GM19438 (cell line): Measurements from ENCODE around the gene WDR5.

Experiments
- ATAC-seq: cut with Tn5 transposase; IDR thresholded peaks from one replicate; pipeline ENCODE4 v1.9.1; 2021; ENCODE audit warnings: low read depth; ENCODE audit not compliant: unreplicated experiment

Gene WDR5

GRCh38 chr9:134172198-134173126 is 36.6 kb downstream of the WDR5 start:
- ATAC-seq: no peak

- ATAC-seq: no peak
These were observed 37.5 kb downstream of the WDR5 start for GRCh38 chr9:134173127-134174072.

- ATAC-seq: no peak
These were observed 38.2 kb downstream of the WDR5 start for GRCh38 chr9:134174073-134174449.

GRCh38 chr9:134174526-134175290 is 38.8 kb downstream of the WDR5 start:
- ATAC-seq: no peak

DNA sequence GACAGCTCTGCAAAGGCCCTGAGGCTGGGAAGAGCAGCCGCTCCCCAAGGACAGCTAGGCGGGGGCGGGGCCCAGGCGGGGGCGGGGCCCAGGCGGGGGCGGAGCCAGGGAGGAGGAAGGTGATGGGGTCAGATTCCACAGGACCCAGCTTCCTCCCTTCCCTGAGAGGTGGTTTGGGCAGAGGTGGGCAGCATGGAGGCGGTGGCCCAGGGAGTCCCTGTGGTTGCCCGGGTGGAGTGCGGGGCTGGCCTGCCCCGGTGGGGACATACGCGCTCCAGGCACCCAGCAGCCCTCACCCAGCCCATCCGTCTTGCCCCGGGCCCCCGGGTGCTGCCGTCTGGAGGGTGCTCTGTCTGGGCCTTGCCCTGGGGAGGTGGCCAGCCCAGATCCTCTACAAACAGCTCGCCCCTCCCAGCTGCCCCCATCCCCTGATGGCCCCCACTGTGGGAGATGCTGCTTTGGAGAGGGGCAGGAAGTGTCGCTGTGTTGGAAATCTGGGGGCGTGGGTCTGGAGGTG is 39.5 kb downstream of the WDR5 start:
- no peak for ATAC-seq

DNA sequence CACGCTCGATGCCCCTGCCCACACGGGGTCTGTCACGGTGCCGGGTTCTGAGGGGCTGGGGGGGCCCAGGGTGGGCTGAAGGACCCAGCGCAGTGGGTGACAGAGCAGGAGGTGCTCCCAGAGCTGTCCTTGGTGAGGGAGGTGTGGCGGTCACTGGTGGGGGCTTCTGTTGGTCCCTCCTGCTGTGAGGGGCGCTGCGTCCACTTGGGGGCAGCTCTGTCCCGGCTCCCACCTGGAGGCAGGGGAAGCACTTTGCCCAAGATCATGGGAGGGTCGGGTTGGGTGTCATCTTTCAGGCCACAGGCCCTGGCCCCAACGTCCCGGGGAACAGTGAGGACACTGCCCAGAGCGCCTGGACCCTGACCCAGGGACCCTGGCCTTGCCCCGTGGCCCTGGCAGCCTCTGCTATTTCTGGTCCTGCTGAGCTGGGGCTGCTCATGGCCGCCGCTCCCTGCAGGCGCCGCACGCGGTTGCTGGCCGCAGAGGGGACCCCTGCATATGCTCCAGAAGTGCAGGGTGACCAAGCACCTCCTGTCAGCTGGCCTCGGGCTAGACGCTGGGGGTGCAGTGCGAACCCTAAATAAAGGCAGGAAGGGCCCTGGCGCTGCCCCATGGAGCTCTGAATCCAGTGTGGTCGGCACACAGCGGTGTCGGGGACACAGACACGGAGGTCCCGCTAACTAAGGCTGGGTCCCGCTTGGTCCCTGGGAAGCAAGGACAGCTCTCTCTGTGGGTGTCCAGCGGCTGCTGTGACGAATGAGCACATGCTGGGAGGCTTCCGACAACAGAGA is 40.1 kb downstream of the WDR5 start:
- ATAC-seq: no peak

DNA sequence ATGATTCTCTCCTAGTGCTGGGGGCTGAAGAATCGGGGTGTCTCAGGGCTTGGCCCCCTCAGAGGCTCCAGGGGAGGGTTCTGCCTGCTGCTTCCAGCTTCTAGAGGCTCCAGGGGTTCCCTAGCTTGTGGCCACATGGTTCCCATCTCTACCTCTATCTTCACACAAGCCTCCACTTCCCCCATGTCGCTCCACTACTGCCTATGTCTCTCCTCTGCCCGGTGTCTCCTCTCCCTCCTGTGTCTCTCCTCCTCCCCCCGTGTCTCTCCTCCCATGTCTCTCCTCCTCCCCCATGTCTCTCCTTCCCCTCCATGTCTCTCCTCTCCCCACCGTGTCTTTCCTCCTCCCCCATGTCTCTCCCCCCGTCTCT is 40.7 kb downstream of the WDR5 start:
- no peak for ATAC-seq

DNA sequence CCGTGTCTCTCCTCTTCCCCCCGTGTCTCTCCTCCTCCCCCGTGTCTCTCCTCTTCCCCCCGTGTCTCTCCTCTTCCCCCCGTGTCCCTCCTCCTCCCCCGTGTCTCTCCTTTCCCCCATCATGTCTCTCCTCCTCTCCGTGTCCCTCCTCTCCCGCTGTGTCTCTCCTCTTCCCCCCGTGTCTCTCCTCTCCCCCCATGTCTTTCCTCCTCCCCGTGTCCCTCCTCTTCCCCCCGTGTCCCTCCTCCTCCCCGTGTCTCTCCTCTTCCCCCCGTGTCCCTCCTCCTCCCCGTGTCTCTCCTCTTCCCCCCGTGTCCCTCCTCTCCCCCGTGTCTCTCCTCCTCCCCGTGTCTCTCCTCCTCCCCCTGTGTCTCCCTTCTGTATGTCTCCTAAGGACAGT is 41.3 kb downstream of the WDR5 start:
- ATAC-seq: no peak

GRCh38 chr9:134177624-134178393 is 41.9 kb downstream of the WDR5 start:
- ATAC-seq: no peak

- no peak for ATAC-seq
These were observed 42.5 kb downstream of the WDR5 start for GRCh38 chr9:134178394-134178767.

DNA sequence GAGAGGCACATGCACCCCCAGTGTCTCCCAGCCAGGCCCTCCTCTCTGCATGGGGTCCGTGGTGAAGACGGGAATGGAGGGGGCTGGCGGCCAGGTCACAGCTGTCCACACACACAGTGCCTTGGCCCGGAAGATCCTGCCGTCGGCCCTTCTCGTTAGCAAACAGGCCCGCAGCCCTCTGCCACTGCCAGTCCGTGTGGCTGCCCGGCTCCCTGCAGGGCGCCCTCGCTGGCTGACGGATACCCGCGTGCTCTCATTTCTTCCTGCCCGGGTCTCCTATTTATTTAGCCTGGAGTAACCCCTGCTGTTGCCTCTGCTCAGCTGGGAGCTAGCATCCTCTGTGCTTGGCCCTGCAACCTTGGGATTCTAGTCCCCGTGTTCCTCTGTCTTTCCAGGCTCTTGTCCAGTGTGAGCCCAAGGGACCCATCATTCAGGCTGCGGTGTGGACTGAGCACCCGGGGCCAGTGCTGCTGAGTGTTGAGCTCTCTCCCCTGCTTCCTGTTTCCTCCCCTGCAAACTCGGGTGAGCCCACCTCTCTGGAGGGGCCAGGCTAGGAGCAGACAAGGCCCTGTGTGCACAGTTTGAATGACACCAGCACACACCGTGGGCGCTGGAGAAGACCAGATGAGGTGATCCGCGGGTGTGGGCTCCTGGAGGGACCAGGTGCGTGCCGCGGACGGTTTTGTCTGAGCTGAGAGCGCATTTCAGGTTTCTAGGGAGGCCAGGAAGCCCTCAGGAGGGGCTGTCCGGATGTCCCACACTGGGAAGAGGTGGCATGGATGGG is 43.1 kb downstream of the WDR5 start:
- ATAC-seq: no peak

DNA sequence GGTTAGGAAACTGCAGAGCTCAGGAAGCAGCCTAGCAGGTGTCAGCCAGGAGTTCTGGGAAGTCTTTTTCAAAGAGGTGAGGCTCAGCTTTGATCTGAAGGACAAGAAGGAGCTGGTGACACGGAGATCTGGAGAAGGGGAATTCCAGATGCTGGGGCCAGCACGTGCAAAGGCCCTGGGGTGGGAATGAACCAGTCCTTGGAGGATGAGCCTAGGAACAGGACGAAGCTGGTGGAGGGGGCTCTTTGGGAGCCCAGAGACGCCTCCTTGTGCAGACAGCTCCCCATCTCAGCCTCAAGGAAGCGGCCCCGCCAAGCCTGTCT is 43.7 kb downstream of the WDR5 start:
- no peak for ATAC-seq

GRCh38 chr9:134179918-134180785 is 44.3 kb downstream of the WDR5 start:
- no peak for ATAC-seq

GRCh38 chr9:134180786-134181647 is 45.1 kb downstream of the WDR5 start:
- no peak for ATAC-seq

DNA sequence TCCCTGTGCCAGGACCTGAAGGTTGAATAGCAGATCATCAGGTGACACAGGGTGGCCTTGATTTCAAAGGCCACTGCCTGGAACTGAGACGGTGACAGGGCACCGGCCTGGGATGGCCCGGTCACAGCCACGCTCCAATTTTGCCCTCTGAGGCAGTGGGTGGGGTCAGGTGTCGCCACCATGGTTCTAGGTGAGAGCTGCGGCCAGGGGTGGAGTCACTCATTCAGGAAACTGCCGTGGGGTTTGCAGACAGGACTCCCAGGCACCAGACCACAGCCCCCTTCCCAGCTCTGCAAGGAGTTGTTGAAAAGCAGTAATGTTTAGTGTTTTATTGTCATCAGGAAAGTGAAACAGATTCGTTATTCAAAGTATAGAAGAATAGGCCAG is 45.8 kb downstream of the WDR5 start:
- no peak for ATAC-seq

- ATAC-seq: no peak
These were observed 46.7 kb downstream of the WDR5 start for GRCh38 chr9:134182554-134183085.
